Right lobe of liver (tissue), 4 donors: Measurements from ENCODE around the gene CMKLR1.

Experiments used
- CTCF ChIP-seq, 4 donors: fragments of 200-600 bp in 3 of 4; fragments of 450-650 bp in 1 of 4; IDR thresholded peaks; one replicate each; pipeline versions ENCODE4 v1.5.1 to v1.8.0; 2016 to 2022; ENCODE audit warnings: antibody characterized with exemption in 4 of 4, mild to moderate bottlenecking in 2 of 4
- POLR2A ChIP-seq: fragments of 450-650 bp; IDR thresholded peaks from one replicate; pipeline ENCODE4 v1.6.1; 2017; ENCODE audit warnings: antibody characterized with exemption, mild to moderate bottlenecking
- donor health status: DM: no; HTN: no; CAD: no.
- donor health status: DM: no; HTN: no; CAD: no.
- donor health status: DM: no; HTN: yes; CAD: no.

GRCh38 chr12:108341356-108341755 lies 2.2 kb upstream of the CMKLR1 start:
- no peak for TF ChIP-seq CTCF (IDR thresholded peaks at IDR 0.05)
- TF ChIP-seq POLR2A = no peak
